HL-60 (cell line): ENCODE results near the gene KIAA0825.

Experiments used
- DNase-seq, 2 experiments: peaks; one replicate each; pipeline ENCODE4 v3.0.0-alpha.2; 2010 to 2020; ENCODE audit warnings: low read depth in 1 of 2, low spot score in 1 of 2
- H3K27ac ChIP-seq: fragments of 250-450 bp; sonication (Bioruptor Pico); replicated peaks from 2 replicates; pipeline ENCODE4 v1.5.1; 2020; ENCODE audit warnings: mild to moderate bottlenecking, moderate library complexity
- H3K27me3 ChIP-seq: fragments of 250-450 bp; sonication (Bioruptor Pico); 2 replicates; pipeline ENCODE4 v1.5.1; 2021; ENCODE audit warnings: mild to moderate bottlenecking, moderate library complexity; ENCODE audit not compliant: insufficient read depth, poor library complexity, severe bottlenecking
- H3K4me3 ChIP-seq: replicated peaks from 2 replicates; pipeline ENCODE4 v1.5.1; 2011; ENCODE audit warnings: mild to moderate bottlenecking, control low read depth, low read length; ENCODE audit not compliant: insufficient read depth
- CTCF ChIP-seq: IDR thresholded peaks from one replicate; pipeline ENCODE4 v1.5.1; 2011; ENCODE audit warnings: low read length, control low read depth, inconsistent platforms; ENCODE audit not compliant: insufficient read depth
- GABPA ChIP-seq: IDR thresholded peaks from 2 replicates; pipeline ENCODE4 v1.6.1; 2012; ENCODE audit warnings: low read depth
- POLR2AphosphoS5 ChIP-seq: IDR thresholded peaks from 2 replicates; pipeline ENCODE4 v1.6.1; 2012; ENCODE audit warnings: low read depth
- REST ChIP-seq: IDR thresholded peaks from 2 replicates; pipeline ENCODE4 v1.6.1; 2012; ENCODE audit warnings: low read depth; ENCODE audit not compliant: insufficient replicate concordance
- SPI1 ChIP-seq: IDR thresholded peaks from 2 replicates; pipeline ENCODE4 v1.6.1; 2012; ENCODE audit warnings: low read depth, mild to moderate bottlenecking, borderline replicate concordance

KIAA0825 gene

GRCh38 chr5:94397508-94397907 is 220.9 kb downstream of the KIAA0825 start:
- Histone ChIP-seq H3K27me3 (no peaks in the 10 kb centered on the region), H3K4me3 (no peak overlapping the region), H3K27ac (no peak overlapping the region)
- TF ChIP-seq REST: no peak
- no peak for TF ChIP-seq SPI1
- TF ChIP-seq GABPA: no peak
- no peak for TF ChIP-seq POLR2AphosphoS5
- TF ChIP-seq CTCF: no peak
- DNase-seq: no peak

- DNase-seq: no peak
- Histone ChIP-seq H3K27me3 (no peaks in the 10 kb centered on the region), H3K4me3 (no peak overlapping the region), H3K27ac (no peak overlapping the region)
- TF ChIP-seq REST: no peak
- TF ChIP-seq POLR2AphosphoS5: no peak
- no peak for TF ChIP-seq SPI1
- no peak for TF ChIP-seq GABPA
- no peak for TF ChIP-seq CTCF
Observed at GRCh38 chr5:94396687-94397086, 221.7 kb downstream of the KIAA0825 start.

GRCh38 chr5:94395468-94395867 is 222.9 kb downstream of the KIAA0825 start:
- TF ChIP-seq POLR2AphosphoS5 (no peak), CTCF (no peak), GABPA (no peak), REST (no peak), SPI1 (no peak)
- no peak for DNase-seq
- H3K4me3 ChIP-seq: no peak overlapping the region
- H3K27me3 ChIP-seq: no peaks in the 10 kb centered on the region
- no peak overlapping the region for H3K27ac ChIP-seq
